SHP77 (cell line): ENCODE measurements around the gene UBN1.

Experiments used
- DNase-seq, 2 experiments: peaks; one replicate each; lab custom pipeline; 2025; lab: John Stamatoyannopoulos, UW

UBN1 gene

GRCh38 chr16:4904108-4904941 is 57.0 kb downstream of the UBN1 start:
- DNase-seq = no peak

DNA sequence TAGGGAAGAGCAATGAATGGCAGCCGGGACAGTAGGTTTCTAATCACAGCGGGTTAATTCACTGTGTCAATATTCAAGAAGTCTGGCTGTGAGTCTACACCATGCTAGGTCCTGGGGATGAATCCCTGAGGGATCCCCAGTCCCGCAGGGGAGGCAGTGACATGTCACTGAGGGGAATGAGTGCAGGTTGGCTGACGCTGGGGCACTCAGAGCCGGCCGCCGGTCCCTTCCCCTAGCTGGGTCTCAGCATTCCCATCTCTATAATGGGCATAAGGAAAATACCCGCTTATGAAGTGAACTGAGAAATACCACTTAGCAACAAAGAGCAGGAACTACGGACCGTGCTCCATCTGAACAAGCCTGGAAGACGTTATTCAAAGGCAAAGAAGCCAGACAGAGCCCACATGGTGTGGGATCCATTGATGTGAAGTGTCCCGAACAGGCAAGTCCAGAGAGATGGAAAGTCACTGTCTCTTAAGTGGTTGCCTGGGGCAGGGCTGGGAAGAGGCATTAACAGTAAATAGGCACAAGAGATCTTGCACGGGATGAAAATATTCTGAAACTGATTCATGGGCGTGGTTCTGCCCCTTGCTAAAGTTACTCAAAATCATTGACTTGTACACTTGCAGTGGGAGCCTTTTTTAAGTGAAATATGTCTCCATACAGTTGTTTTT is 57.8 kb downstream of the UBN1 start:
- DNase-seq = no peak

- DNase-seq = no peak
These were observed 61.6 kb downstream of the UBN1 start for GRCh38 chr16:4908854-4909401.

DNA sequence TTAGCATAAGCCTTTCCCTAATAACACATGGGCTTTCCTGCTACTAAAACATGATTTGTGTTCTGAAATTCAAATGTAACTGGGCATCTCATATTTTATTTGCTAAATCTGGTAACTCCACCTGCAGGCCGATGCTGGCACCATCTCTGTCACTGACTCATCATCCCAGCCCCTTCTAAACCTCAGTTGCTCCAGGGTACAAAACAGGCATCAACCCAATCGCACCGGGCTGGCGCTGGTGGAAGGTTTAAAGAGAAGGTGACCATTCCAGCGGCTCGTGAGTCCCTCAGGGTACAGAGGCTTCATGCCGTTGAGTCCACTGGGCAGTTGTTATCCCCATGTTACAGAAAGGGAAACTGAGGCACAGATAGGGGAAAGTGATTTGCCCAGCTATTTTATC is 62.5 kb downstream of the UBN1 start:
- DNase-seq = no peak

GRCh38 chr16:4910828-4911227 is 63.5 kb downstream of the UBN1 start:
- no peak for DNase-seq

- DNase-seq = no peak
These were observed 64.7 kb downstream of the UBN1 start for GRCh38 chr16:4911970-4912386.

DNA sequence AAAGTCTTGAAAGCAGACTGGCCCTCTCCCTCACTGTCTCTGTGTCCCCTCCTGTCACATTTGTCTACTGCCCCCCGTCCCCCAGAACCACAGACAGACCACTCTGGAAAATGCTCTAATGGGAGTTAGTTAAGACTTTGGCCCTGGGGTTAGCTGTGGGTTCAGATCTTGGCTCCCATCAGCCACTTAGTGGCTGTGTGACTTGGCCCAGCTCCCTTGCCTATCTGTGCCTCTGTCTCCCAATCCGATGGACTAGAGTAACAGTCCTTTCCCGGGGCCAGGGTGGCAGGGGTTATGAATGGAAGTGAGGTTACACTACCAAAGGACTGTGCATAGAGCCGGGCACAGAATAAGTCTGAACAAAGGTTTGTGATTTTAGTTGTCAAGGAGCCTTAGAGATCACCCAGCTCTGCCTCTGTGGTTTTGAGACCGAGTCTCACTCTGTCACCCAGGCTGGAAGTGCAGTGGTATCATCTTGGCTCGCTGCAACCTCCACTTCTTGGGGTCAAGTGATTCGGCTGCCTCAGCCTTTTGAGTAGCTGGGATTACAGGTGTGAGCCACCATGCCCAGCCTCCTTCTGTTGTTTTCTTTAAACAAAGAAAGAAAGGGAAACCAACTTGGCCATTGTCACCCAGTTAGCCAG is 66.0 kb downstream of the UBN1 start:
- DNase-seq = no peak

DNA sequence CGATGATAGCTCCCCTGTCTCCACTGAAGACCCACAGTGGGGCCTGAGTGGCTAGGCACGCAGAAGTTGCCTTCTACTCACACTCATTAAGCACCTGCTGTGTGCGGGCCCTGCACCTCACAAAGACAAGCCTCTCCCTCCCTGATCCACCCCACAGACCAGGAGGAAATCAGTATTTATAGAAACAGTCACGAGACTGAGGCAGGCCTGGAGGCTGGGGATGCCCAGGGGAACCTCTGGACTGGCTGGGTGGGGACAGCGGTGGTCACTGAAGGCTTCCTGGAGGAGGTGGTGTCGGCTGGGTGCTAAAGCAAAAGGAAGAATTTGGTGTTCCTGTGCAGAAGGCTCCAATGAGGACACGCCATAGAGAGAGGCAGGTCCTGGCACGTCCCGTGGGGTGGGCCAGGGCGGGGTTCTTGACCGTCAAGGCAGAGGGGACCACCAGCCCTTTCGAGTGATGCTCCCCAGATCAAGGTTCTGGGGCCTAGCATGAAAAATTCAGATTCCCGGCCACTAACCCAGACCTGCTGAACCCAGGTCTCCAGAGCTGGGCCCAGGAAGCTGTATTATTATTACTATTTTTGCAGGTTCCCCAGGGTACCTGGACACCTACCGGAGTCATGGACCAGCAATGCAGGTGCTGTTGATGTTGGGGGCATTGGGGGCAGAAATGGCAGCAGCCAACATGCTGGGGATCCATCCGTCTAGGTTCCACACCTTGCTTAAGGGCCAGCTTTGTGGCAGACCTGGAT is 66.7 kb downstream of the UBN1 start:
- no peak for DNase-seq

DNA sequence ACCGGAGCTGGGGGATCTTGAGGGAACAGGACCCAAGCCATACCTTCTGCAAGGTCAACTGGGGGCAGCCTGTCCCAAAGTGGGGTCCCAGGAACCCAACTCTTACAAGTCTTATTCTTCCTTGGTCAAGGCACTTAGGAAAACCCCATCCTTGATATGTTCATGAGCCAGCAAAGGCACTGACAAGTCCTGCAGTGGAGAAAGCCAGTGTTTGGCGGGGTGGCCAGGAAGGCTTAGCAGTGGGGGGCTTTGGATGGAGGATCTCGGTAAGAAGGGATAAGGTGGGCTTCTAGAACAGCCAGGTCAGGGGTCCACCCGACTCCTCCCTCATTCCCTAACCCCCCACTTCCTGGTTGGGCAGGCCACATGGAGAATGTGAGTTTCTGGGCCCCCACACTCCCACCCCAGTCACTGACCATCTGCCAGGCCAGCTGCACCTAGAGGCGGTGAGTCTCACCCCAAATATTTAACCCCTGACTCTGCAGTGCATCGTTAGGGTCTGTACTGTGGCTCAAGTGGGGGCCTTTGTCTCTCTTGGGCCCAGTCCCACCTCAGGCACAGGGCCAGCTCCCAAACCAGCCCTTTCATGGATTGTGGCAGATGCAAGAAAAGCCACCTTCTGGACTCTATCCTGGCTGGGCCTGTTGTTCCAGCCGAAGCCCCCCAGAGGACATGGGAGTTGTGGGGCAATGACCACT is 67.4 kb downstream of the UBN1 start:
- no peak for DNase-seq

GRCh38 chr16:4915226-4915761 is 68.0 kb downstream of the UBN1 start:
- no peak for DNase-seq

- no peak for DNase-seq
These were observed 69.8 kb downstream of the UBN1 start for GRCh38 chr16:4917117-4917516.

DNA sequence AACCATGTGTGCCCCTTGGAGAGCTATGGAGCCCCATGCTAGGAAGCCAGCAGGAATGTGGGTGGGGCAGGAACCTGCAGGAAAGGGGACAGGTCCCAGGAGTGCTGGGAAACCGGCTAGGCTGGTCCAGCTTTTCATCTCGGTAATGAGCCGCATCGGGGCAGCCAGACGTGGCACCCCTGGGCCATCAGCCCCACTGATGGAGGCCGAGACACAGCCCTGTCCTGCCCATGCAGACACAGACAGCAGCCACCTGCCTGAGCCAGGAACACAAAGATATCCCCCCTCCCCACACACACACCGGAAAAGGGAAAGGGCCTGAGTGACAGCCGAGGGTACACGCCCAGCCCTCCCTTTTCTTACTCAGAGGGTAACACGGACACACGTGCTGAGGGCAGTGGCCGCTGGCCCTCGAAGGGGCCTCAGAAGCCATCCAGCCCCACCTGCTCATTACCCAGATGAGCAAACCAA is 71.5 kb downstream of the UBN1 start:
- no peak for DNase-seq

DNA sequence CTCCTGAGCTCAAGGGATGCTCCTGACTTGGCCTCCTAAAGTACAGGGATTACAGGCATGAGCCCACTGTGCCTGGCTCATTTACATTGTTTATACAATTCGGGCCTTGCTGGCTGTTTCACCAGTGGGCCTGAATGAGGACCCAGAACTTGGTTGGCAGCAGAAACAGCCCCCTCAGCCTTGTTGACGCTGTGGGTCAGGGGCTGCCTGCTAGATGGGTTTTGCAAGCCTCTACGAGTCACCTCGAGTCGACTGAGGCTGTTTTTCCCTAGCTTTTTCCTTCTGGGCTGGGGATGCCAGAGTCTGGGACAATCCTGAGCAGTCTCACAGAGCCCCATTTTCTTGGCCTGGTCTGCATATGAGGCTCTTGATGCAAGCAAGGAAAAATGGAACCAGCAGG is 73.5 kb downstream of the UBN1 start:
- DNase-seq = no peak

DNA sequence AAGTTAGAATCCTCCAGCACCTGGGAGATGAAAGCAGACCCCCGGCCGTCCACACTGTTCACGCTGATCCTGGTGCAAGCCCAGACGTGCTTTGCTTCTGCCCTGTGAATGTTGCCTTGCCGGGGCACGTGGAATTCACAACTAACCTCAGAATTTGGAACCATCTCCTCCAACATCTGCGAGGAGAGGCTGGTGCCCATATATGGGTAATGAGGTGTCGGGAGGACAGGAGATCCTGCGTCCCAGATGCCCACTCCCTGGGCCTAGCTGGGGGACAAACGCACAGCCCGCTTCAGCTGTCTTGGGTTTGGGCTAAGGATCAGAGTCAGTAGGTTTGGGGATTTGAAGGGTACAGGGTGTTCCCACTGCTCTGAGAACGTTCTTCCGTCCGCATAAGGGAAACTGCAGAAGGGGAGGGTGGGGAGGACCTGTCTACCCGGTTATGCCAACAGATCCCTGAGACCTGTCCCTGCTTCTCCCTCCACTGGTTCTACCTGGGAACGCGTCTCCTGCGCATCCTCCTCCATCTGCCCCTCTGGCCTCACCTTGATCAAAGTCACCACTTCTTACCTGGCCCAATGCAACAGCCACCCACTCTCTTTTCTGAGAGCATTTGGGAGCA is 75.6 kb downstream of the UBN1 start:
- DNase-seq = no peak

- no peak for DNase-seq
These were observed 76.6 kb downstream of the UBN1 start for GRCh38 chr16:4923853-4924252.

DNA sequence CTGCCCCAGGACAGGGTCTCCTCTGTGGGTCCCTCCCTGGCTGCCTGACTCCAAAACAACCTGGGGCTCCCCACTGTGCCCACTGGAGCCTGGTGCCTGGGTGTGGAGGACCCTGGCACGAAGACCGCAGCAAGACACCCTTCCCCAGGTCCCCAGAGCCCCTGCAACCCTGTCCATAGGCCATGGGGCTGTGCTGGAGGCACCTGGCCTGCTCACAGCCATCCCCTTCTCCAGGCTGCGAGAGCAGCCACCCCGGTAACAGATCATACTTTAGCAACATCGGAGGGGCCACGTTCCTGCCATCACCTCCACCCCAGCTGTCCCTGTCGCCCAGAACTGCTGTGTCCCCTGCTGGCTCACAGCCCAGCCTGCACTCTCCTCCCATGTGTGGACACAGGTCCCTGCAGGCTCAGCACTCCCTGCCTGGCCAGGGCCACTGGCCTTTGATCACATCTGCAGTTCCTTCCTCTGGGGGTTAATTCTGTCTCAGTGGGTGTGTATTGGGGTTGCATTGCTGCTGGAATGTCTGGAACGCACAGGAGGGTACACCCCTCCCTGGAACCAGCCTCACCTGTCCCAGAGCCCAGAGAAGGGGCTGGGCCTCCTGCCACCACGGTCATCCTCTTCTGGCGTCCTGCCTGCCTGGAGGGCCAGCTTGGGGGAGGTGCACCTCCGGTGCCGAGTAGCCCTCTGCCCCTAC is 77.5 kb downstream of the UBN1 start:
- peak; percentile 26 to 46 for DNase-seq

GRCh38 chr16:4925293-4925607 is 78.0 kb downstream of the UBN1 start:
- peak in 1 of 2 experiments; percentile 47 for DNase-seq

GRCh38 chr16:4925791-4926190 is 78.5 kb downstream of the UBN1 start:
- DNase-seq = no peak

- DNase-seq = no peak
These were observed 79.6 kb downstream of the UBN1 start for GRCh38 chr16:4926928-4927327.

- no peak for DNase-seq
These were observed 80.4 kb downstream of the UBN1 start for GRCh38 chr16:4927661-4928060.
